ENCODE data around the gene B3GAT1.

Gene B3GAT1

GRCh38 chr11:134359646-134360045, 52.4 kb downstream of the B3GAT1 start:
- Mint-ChIP-seq H3K4me1 (peaks cover 15% of the 10 kb centered on the region), H3K36me3 (ENCODE audit: low read depth) (peaks cover 4% of the 10 kb centered on the region), H3K9me3 (peaks cover 5% of the 10 kb centered on the region), H3K27ac (peak overlapping the region in 1 of 3 experiments; percentile 20), H3K4me3 (no peak overlapping the region), H3K27me3 (ENCODE audit: low read depth) (peaks cover 32% of the 10 kb centered on the region)
- no peak for TF ChIP-seq CTCF (IDR thresholded peaks at IDR 0.05; ENCODE audit: unreplicated experiment in 3 of 3)

DNA sequence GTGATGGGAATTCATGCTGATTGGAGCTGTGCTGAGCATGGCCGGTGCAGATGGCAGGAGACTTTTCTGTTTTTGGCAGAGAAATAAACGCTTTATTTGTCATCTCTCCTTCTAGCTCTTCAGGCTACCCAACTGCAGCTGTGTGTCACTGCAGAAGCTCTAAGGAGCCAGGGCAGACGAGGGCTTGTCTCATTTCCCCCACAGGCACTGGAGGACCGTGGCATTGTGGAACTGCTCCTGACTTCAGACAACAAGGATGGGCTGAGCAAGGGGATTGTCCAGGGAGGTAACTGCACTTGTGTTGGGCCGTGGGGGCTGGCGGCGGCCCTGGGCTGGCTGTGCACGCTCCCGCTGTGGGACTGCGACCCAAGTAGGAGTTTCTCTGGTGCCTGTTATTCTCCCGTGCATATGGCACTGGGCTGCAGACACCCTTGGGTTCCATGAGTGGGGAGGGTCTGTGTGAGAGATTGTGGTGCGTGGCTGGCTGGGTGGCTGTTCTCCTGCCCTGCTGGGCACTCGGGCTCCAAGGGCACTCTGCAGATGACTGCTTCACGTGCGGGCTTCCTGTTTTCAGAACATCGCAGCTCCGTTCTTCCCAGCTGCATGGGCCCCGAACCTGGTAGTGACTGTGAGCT, 53.1 kb downstream of the B3GAT1 start:
- Mint-ChIP-seq H3K27me3 (ENCODE audit: low read depth) (peaks cover 32% of the 10 kb centered on the region), H3K4me3 (no peak overlapping the region), H3K27ac (no peak overlapping the region), H3K9me3 (peaks cover 5% of the 10 kb centered on the region), H3K4me1 (peaks cover 15% of the 10 kb centered on the region), H3K36me3 (ENCODE audit: low read depth) (peaks cover 4% of the 10 kb centered on the region)
- no peak for TF ChIP-seq CTCF (IDR thresholded peaks at IDR 0.05; ENCODE audit: unreplicated experiment in 3 of 3)

- Mint-ChIP-seq H3K9me3 (peaks cover 7% of the 10 kb centered on the region), H3K4me3 (no peak overlapping the region), H3K4me1 (peaks cover 15% of the 10 kb centered on the region), H3K27me3 (ENCODE audit: low read depth) (peaks cover 29% of the 10 kb centered on the region), H3K36me3 (ENCODE audit: low read depth) (peaks cover 8% of the 10 kb centered on the region), H3K27ac (no peak overlapping the region)
- no peak for TF ChIP-seq CTCF (IDR thresholded peaks at IDR 0.05; ENCODE audit: unreplicated experiment in 3 of 3)
These were observed 53.7 kb downstream of the B3GAT1 start for GRCh38 chr11:134358165-134358855.

- no peak overlapping the region for H3K4me3 Mint-ChIP-seq
- no peak overlapping the region for H3K27ac Mint-ChIP-seq
- no peak for TF ChIP-seq CTCF (IDR thresholded peaks at IDR 0.05; ENCODE audit: unreplicated experiment in 3 of 3)
- peaks cover 7% of the 10 kb centered on the region for H3K9me3 Mint-ChIP-seq
- peaks cover 15% of the 10 kb centered on the region for H3K4me1 Mint-ChIP-seq
- H3K27me3 Mint-ChIP-seq (ENCODE audit: low read depth) = peaks cover 24% of the 10 kb centered on the region
- peaks cover 8% of the 10 kb centered on the region for H3K36me3 Mint-ChIP-seq (ENCODE audit: low read depth)
These were observed 54.5 kb downstream of the B3GAT1 start for GRCh38 chr11:134357545-134357839.

DNA sequence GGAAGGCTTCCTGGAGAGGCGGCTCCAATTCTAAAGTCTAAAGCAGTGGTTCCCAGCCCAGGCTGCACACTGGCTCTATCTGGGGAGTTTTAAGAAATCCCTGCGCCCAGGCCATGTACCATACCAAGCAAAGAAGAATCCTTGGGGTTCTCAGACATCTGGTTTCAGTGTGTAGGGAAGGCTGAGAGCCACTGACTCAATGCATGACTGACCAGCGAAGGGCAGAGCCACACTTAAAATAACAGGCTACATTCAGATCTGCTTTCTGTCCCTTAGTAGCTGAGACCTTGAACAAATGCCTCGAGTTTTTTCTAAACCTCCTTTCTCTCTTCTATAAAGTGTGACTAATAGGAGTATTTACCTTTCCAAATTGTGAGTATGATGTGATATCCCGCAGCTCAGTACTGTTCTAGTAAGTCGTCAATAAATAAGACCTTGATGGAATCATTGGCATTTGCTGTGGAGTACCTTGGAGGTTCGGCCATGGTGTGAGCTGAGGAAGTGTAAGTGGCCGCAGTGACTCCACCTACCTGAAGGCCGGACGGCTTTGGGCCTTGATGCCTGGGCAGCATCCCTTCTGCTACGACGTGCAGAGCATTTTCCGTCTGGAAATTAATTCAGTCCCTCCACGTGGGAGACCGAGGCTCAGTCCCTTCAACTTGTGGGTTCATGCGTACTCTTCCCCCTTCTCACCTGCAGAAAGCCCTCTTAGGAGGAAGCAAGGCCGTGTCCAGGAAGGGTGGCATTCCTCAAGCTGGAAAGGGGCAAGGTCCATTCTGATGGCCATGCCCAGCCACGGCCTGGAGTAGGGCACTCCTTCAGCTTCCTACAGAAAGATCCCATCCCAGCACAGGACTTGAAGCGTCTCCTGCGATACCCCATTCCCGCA, 55.1 kb downstream of the B3GAT1 start:
- H3K4me1 Mint-ChIP-seq = peaks cover 12% of the 10 kb centered on the region
- H3K4me3 Mint-ChIP-seq = no peak overlapping the region
- peaks cover 20% of the 10 kb centered on the region for H3K27me3 Mint-ChIP-seq (ENCODE audit: low read depth)
- H3K36me3 Mint-ChIP-seq (ENCODE audit: low read depth) = peaks cover 8% of the 10 kb centered on the region
- H3K9me3 Mint-ChIP-seq = peaks cover 7% of the 10 kb centered on the region
- H3K27ac Mint-ChIP-seq = no peak overlapping the region
- no peak for TF ChIP-seq CTCF (IDR thresholded peaks at IDR 0.05; ENCODE audit: unreplicated experiment in 3 of 3)
